Stimulated activated CD8-positive, alpha-beta memory T cell treated with anti-CD3 and anti-CD28 coated beads, Interleukin-7, amount 100 ng/mL, for 4 hours (primary cell): ENCODE data around the gene EN1.

Source experiments
- DNase-seq, 2 donors: peaks; one replicate each; pipeline ENCODE4 v3.0.0-alpha.2; 2020; ENCODE audit warnings: low read depth in 2 of 2

The EN1 gene

DNA sequence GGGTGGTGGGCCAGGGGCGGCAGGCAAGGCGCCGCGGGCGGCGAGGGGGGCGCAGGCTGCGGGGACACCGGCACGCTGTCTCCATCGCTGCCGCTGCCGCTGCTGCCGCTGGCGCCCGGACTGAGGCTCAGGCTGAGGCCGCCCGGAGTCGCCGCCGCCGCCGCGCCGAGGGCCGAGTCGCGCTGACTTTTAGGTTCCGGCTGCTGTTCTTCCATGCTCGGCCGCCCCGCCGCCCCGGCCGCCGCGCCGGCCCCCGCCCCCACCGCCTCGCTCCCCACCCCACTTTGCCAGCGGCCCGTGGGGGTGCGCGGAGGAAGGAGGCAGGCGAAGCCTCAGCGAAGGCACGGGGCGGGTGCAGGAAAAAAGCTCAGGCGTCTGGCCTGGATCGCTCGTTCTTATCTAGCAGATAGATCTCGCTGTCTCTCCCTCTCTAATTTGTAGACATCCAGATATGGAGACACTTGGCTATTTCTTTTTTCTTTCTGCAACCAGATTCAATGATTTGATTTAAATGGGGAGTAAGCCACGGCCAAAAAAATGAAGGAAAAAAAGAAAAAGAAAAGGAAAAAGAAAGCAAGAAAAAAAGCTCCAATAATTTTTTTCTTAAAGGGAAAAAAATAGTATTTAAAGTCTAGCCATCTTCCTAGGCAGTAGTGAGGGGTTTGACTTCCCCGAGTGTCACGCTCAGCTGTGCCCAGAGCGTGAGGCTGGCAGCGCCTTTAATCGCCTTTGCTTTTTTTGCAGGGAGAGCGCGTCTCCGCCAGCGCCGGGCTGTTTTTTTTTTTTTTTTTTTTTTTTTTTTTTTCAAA is at the start of gene EN1:
Gene EN1 (minus strand): TSS at position 696 of the 809 bp plus-strand sequence. CDS start 481 bp downstream, at position 215.
- no peak for DNase-seq

DNA sequence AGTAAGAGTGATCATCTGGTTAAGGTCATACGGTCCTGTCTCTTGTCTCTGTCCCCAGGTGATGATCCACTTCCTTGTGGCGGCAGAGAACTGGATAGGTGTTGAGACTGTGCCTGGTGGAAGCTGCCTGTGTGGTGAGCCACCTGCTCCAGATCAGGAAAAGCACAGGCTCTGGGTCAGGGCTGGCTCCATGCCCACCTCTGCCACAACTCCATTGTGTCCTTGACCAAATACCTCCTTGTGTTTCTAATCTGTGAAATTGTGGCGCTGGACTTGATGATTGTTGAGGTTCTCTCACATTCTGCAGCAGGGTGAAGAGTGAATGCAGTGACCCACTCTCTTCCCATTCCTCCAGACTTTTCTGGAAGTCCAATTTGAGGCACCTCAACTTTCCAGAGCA is 45.7 kb upstream of the EN1 start:
- DNase-seq = no peak

GRCh38 chr2:118889995-118890394 is 42.5 kb upstream of the EN1 start:
- DNase-seq = no peak

GRCh38 chr2:118883792-118884191 is 36.3 kb upstream of the EN1 start:
- no peak for DNase-seq

GRCh38 chr2:118882693-118883336 is 35.4 kb upstream of the EN1 start:
- DNase-seq = peak; percentile 33 to 34

- DNase-seq = peak; percentile 19 to 29
Measured at GRCh38 chr2:118881490-118882129, 34.2 kb upstream of the EN1 start.

DNA sequence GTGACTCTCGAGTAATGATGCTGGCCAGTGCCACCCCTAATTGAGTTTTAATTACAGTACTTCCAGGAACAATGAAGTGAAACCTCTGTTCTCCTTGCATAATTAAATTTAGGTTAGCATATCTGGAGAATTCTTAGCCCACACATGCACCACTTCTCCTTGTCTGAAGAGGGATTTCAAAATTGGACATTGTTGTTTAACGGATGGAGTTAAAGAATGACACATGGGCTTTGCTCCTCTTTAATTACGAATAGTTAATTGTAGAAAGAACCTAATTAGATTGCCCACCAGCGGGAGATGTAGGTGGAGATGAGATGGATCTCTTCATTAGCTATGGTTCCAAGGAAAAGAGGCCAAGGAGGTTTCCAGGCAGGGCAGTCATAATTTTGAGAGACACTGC is 33.1 kb upstream of the EN1 start:
- no peak for DNase-seq

GRCh38 chr2:118878531-118879149 is 31.2 kb upstream of the EN1 start:
- no peak for DNase-seq

DNA sequence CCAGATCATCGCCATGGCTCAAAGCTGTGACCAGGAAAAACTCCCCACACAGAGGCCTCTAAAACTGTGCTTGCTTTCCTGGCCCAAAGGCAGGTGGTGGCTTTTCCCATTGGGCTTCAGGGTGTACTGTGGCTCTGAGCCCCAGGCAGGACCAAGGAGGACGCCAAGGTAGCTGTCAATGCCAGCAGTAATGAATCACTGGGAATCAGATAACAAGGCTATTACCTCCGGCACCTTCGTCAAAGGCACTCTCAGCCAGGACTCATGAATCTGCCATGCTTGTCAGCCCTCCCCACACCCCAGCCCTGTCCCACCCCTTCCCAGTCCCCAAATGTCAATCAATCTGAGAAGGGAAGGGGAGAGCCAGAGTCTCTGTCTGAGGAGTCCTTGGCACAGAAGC is 27.9 kb upstream of the EN1 start:
- no peak for DNase-seq

DNA sequence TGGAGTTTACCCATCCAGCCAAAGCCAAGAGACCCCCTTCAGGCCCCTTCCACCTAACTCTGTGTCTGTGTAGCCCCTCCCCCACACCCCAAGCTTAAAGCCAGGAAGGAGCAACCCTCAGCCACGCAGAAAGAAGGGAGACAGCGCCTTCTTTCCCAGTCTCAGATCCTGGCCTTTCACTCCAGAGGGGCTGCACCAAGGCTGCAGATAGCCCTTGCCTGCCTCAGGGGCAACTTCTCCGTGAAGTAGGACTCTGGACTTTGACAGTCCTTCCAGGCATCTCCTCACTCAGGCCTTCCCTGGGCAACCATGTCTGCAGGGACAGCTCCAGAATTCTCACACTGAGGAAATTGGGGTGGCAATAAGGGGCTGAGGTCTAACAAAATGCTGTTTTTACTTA is 26.9 kb upstream of the EN1 start:
- no peak for DNase-seq

DNA sequence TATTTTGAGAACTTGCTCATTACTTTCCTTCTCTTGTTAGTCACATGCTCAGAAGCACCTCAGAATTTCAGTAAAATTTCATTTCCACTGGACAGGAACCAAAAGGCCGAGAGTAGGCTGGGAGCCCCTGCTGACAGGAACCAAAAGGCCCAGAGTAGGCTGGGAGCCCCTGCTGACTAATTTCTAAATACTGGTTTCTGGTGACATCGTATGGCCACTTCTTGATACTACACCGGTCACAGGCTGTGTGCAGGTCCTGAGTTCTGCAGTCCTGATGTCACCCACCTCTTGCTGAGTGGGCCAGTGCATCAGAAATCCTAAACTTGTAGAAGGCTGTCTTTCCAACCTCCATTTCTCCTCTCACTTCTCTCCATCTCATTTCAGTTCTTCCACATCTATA is 17.7 kb upstream of the EN1 start:
- DNase-seq = no peak

GRCh38 chr2:118864207-118864606 is 16.8 kb upstream of the EN1 start:
- no peak for DNase-seq

DNA sequence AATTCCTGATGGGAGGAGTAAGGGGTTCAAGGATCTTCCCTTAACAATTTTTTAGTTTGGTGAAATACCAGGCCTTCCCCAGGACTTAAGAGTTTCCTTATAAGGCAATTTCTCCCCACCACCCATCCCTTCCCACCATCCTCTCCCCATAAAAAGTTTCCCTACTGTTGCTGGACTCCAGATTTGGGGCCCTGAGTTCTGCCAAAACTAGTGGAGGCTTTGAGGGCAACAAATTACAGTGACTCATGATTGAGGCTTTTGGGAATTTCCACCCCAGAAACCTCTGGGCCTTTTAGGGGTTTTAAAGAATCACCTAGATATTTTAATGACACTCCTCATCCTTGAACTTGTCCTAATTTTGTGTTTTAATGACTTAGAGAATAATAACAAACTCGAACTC is 14.3 kb upstream of the EN1 start:
- no peak for DNase-seq

- DNase-seq = no peak
Measured at GRCh38 chr2:118861242-118861641, 13.8 kb upstream of the EN1 start.

DNA sequence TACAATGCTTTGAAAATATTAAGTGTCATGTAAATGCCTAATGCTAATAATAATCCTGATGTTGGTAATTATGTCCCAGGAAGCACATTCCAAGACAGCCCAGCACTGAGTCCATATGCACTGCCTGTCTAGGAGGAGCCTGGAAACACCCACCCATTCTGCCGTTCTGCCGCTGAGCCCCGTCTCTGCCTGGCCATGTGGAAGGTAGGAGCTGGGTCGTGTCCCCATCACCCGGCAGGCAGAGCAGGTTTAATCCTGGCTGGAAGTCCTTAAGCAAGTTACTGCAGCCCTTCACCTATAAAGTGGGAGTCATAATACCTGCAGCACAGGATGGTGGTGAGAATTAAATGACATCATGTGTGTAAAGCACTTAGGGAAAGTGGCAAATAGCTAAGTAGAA is 13.1 kb upstream of the EN1 start:
- DNase-seq = no peak

DNA sequence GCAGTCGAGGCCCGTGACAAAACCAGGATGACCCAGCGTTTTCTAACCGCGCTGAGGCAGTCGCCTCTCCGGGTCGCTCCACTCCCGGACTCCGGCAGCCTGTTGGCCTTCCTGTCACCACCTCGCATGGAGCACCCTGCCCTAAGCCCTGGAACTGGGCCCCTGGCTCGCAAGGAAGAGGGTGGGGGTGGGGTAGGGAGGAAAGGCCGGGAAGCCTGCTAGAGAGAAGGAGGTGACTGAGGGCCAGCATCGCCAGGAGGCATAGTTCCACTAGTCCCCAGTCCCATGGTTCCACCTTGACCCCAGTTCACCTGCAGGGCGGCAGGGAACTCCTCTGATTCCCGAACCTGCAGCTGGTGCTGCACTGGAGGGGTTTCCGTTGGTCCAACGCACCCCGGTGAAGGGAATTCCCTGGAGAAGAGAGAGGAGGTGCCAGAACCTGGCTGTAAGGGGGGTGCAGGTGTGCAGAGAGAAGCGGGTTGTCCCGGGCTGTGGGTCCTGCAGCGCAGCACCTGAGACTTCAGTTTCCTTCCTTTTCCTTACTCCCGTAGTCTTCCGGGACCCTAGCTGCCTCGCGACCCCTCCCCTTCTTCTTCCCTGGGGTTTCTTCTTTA is 11.8 kb upstream of the EN1 start:
- no peak for DNase-seq

DNA sequence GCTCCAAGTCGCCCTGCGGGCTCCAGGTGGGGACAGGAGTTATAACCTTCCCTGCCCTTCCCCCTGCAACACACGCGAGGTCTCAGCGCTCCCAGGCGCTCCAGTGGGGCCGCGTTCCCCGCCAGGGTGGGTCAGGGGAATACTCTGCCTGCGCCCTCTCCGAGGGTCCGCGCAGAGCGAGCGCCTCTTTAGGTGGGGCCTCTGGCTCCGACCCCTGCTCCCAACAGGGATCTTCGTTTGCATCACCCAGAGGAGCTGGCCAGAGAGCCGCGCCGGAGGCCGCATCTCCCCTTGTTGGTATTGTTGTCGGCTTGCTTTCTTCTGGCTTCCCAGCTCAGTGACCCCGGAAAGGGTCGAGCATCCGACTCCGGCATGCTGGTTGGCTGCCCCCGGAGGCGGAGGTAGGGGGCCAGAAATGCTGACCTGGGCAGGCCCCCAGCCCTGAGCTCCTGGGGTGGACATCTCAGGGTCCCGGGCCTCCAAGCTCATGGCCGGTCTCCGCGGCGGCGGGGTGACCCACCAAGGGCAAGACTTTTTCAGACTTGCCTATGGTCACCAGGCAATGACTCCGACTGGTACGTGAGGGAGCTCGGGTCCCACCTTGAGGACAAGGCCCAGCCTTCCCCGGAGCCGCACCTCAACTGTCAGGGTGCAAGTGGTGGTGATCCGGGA is 11.2 kb upstream of the EN1 start:
- DNase-seq = no peak

DNA sequence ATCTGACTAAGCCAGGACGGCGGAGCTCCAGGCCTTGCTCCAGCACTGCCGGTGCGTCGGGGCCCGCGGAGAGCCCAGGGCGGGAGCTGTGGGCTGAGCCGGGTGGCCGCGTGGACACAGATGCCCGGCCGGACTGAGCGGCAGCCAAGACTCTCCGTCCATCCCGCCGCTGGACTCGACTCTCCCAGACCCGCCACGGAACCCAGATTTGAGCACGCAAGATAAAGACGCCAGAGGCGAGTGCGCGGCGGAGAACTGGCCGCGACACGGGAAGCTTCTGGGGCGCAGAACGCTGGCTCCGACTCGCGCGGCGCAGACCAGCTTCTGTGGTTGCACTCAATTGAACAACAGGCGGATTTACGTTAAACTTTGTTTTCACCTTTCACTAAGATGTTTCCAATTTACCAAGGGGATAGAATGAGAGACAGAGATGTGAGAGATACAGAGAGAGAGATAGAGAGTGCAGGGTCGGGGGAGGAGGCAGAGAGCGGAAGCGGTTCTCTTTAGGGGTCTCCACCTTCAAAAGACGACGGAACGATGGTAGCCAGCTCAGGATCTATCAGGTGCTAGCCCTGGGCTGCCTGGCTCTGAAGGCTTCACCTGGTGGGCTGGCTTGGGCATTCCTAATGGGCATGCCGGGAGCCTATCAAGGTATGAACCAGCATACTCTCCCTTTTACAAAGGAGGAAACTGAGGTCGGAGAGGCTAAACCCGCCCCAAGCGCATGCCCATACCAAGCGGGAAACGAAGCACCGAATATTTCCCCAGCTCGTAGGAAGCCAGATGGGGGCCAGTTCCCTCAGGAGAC is 10.4 kb upstream of the EN1 start:
- DNase-seq = no peak

DNA sequence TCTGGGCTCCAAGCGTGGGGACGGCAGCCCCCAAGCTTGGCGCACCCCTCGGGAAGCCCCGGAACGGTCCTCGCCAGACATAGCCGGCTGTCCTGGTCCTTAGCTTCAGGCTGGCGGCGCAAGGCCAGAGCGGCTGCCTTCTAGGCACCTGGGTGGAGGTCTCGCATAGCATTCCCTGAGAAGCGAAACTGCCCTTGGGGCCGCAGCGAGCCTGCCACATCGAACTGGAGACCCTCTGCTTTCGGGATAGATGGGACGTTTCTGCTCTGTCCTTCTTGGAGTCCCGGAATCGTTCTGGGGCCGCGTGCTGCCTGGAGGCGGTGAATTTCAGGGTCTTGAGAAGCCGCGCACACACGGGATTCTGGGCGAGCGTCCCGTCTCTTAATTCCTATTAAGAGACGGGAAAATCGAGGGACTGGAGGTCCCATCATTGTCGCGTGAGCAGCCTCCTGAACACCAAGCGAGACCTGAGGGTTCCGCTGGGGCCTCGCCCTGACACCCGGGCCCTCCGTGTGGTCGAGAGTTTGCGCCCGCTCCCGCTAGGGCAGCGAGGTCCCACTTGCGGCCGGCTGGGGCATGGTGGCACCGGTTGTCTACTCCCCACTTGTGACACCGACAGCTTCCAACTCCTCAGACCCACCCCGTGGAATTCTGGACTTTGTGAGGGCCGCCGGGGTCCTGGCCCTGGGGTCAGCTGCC is 9.7 kb upstream of the EN1 start:
- DNase-seq = no peak
